GM10266 (cell line): Measurements from ENCODE around the gene XPR1.

Experiments used
- DNase-seq: peaks from one replicate; pipeline ENCODE4 v3.0.0; 2012; ENCODE audit errors: extremely low spot score
- TF ChIP-seq, protein P1 (sequence below): IDR thresholded peaks from 2 replicates; pipeline ENCODE4 v1.5.1; 2012; ENCODE audit warnings: mild to moderate bottlenecking, low read depth; ENCODE audit not compliant: control insufficient read depth, insufficient read depth; ENCODE audit errors: missing control alignments

XPR1 gene

DNA sequence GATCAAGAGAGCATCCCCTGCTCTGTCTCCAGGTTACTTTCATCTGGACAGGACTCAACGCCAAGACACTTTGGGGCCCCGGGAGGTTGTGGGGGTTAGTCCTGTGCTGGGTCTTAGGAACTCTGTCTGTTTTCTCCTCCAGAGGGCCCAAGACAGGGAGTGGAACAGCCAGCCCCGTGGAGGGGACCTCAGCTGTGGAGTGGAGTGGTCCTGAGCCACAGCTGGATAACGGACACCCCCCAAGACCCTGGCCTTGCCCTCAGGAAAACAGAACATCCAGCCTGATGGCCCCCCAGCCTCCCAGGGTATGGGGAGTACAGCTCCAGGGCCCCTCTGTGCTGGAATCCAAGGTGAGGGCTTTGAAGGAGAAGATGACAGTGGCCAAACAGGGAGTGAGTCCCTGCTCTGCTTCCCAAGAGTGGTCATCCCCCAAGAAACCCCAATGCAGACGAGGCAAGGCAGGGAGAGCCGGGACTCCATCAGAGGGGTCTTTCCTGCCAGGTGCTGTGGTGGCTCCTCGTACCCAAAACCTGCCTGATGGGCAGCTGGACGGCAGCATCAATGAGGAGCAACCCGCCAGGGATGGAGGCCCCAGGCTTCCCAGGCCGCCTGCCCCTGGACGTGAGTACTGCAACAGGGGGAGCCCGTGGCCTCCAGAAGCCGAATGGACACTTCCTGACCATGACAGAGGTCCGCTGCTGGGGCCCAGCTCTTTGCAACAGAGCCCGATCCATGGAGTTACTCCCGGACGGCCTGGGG is 284.4 kb downstream of the XPR1 start:
- TF ChIP-seq, protein P1, sequence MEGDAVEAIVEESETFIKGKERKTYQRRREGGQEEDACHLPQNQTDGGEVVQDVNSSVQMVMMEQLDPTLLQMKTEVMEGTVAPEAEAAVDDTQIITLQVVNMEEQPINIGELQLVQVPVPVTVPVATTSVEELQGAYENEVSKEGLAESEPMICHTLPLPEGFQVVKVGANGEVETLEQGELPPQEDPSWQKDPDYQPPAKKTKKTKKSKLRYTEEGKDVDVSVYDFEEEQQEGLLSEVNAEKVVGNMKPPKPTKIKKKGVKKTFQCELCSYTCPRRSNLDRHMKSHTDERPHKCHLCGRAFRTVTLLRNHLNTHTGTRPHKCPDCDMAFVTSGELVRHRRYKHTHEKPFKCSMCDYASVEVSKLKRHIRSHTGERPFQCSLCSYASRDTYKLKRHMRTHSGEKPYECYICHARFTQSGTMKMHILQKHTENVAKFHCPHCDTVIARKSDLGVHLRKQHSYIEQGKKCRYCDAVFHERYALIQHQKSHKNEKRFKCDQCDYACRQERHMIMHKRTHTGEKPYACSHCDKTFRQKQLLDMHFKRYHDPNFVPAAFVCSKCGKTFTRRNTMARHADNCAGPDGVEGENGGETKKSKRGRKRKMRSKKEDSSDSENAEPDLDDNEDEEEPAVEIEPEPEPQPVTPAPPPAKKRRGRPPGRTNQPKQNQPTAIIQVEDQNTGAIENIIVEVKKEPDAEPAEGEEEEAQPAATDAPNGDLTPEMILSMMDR = no peak
- DNase-seq = peak; percentile 16

DNA sequence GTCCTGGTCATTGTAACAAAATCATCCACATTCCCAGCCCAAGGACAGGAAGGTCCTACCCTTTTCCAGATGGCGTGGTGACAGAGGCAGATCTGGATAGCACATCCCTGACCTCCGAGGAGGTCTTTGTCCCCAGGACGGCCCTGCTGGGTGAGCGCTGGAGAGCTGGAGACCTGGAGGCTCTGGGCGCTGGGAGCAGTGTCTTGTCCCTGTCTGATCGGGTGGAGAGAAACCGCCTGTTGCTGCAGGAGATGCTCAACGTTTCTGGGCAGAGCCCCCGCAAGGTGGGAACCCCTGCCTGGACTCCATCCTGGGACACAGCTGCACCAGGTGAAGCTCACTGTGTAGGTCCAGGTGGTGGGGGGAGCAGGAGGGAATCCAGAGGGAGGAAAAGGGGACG is 284.9 kb downstream of the XPR1 start:
- peak; percentile 22 for DNase-seq

DNA sequence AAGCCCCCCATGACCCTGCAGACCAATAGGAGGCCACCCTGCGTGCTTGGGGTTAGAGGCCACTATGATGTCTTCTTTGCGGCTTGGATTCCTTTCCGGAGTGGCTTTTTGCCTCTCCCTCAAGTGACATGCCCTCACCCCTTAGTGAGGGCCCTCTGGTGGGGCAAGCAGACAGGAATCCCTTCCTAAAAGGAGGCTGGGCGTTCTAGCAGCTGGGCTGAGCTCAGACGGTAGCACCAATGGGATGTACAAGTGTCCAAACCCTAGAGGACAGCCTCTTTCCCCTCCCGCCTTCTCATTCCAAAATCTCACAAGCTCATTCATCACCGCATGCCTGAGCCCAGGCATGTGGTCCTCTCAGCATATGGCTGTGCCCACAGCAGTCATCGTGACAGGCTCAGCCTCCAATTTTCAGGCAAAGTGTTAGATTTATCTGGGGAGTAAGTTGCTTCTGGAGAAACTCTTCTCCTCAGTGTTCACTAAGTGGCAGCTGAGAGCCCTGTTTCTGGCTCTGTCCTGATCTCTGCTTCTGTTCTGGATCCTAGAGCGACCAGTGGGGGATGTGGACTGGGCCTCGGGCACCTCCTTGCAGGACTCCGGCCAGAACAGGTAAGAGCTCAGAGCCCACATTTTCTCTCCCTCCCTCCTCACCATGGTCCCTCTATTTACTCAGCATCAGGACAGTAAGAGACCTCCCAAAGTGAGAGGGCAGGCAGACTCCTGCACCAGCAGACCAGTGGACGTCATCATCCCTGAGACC is 285.7 kb downstream of the XPR1 start:
- no peak for DNase-seq
- TF ChIP-seq, protein P1 = no peak

More for the DNA sequence above, 284.9 kb downstream of the XPR1 start:
- TF ChIP-seq, protein P1 = no peak

DNA sequence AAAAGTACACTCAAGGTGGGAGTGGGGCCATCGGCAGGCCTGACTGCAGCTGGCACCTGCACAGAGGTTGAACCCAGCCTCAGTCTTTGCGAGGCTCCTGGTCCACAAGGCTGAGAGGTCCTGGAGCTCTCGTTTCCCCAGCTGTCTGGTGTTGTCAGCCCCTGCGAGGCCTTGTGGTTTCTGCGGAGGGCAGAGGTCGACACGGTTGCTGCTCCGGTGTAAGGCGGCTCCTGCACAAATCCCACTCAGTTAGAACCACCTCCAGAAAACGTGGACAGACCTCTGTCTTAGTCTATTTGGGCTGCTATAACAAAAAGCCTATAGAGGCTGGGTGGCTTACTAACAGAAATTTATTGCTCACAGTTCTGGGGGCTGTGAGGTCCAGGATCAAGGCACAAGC is 286.7 kb downstream of the XPR1 start:
- TF ChIP-seq, protein P1 = no peak
- DNase-seq = no peak

DNA sequence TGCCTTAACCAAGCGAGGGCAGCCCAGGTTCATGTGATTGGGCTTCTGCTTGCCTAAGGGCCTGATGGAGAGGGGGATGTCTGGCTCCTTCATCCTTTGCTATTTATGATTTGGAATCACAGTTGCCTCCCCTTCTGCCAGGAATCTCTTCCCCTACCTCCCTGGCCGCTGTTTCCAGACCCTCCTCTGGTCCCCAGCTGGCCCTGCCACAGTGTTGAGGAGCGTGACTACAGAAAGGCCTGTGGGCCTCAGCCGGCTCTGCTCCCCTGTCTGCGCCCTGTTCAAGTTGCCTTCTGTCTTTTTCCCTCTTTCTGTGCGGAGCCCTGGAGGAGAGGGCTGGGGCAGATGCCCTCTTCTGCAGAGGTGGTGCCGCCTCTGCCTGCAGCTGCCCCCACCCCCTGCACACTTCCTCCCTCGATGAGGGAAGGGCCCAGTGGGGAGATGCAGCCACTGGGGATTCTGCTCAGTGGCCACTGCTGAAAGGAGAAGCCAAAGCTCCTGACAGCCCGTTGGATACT is 287.4 kb downstream of the XPR1 start:
- TF ChIP-seq, protein P1 = no peak
- DNase-seq = no peak

DNA sequence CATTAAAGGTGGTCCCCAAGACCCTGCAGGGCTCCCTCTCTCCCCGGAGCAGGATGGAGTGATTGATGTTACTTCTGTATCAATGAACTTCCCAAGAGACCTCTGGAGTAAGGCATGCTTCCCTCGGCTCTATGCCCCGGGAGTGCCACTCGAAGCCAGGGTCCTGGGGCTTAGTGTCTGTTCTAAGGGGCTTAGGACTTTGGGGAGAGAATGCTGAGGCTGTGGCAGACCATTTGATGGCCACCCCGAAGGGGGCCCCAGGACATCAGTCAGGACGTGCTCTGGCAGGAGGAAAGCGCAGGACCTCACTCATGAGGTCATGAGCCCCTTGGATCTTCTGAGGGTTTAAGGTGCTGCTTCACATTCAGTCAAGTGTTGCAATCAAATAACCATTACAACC is 288.4 kb downstream of the XPR1 start:
- TF ChIP-seq, protein P1 = no peak
- no peak for DNase-seq

DNA sequence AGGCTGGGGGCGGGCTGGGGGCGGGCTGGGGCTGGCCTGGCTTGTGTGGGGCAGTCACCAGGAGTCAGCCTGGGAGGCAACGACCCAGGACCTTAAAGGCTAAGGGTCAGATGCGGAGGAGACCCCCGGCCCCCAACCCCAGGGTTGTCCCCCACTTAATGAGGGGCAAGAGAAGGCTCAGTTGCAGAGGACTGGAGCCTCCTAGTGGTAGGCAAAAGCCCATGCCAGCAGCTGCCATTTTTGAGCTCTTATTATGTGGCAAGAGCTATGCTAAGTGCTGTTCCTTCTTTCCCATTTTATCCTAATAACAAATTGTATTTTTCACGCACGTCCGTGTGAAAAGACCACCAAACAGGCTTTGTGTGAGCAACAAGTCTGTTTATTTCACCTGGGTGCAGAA is 288.9 kb downstream of the XPR1 start:
- DNase-seq = no peak
- TF ChIP-seq, protein P1 = peak; percentile 58
